Endothelial cell of umbilical vein (primary cell): ENCODE data around the gene MRGPRF. TPM values are rescaled to one million over a fixed set of nuclear protein-coding genes. Genes with fewer than 3 reads are reported as not detected.

Experiments
- BruUV-seq: library from RNA; stranded (reverse); fragments of 400-500 nt; replicated peaks from 2 replicates; lab custom pipeline; 2021; lab: Mats Ljungman, UMichigan
- CTCF ChIA-PET: fragments of 300-600, 350-600 bp; sonication (Branson Sonifier 250); formaldehyde crosslinking; loops from one replicate; lab custom pipeline; 2021; ENCODE audit warnings: antibody characterized with exemption, inconsistent platforms; lab: Charles Lee
- POLR2A ChIA-PET: fragments of 300-600, 350-600 bp; sonication (Branson Sonifier 250); formaldehyde crosslinking; loops from one replicate; lab custom pipeline; 2021; ENCODE audit warnings: antibody characterized with exemption, inconsistent platforms; lab: Charles Lee
- DNase-seq: peaks from one replicate; pipeline ENCODE4 v3.0.0-alpha.2; 2011; ENCODE audit warnings: low read depth, low spot score
- FAIRE-seq: peaks from 2 replicates; lab custom pipeline; 2011; peaks lifted over from hg19 to GRCh38; lab: Jason Lieb, UNC
- H2AFZ ChIP-seq: 2 replicates; pipeline ENCODE4 v1.6.0; 2012; ENCODE audit warnings: low read depth, low read length, control low read depth, inconsistent platforms
- H3K27ac ChIP-seq: 2 replicates; pipeline ENCODE4 v1.5.1; 2011; ENCODE audit warnings: low read depth, mild to moderate bottlenecking, control low read depth, low read length, moderate library complexity; ENCODE audit not compliant: insufficient read depth
- H3K27me3 ChIP-seq, 2 experiments: 2 replicates each; pipeline versions ENCODE4 v1.6.0 to v1.6.1; 2011; ENCODE audit warnings: low read length in 2 of 2, mixed read lengths in 1 of 2; ENCODE audit not compliant: control insufficient read depth in 2 of 2, insufficient read depth in 2 of 2
- H3K36me3 ChIP-seq, 2 experiments: 2 replicates in 1 of 2; 3 replicates in 1 of 2; pipeline ENCODE4 v1.5.1; 2011; ENCODE audit warnings: low read length in 2 of 2, mild to moderate bottlenecking in 1 of 2, moderate library complexity in 1 of 2; ENCODE audit not compliant: control insufficient read depth in 2 of 2, insufficient read depth in 2 of 2; ENCODE audit errors: extremely low read depth in 1 of 2
- H3K4me1 ChIP-seq: 3 replicates; pipeline ENCODE4 v1.5.1; 2011; ENCODE audit warnings: mild to moderate bottlenecking, low read length; ENCODE audit not compliant: control insufficient read depth, insufficient read depth; ENCODE audit errors: extremely low read depth
- H3K4me2 ChIP-seq: 2 replicates; pipeline ENCODE4 v1.6.1; 2011; ENCODE audit warnings: low read length, control low read depth, mixed read lengths; ENCODE audit not compliant: insufficient read depth
- H3K4me3 ChIP-seq, 3 experiments: fragments of 200-600 bp in 1 of 3; sonication (generic), shearing (Covaris generic) in 1 of 3; replicated peaks in 1 of 3; 2 replicates each; pipeline ENCODE4 v1.5.1; 2011 to 2016; ENCODE audit warnings: control low read depth in 3 of 3, low read length in 3 of 3, mild to moderate bottlenecking in 2 of 3, inconsistent platforms in 1 of 3, low read depth in 1 of 3, moderate library complexity in 1 of 3; ENCODE audit not compliant: insufficient read depth in 1 of 3
- H3K79me2 ChIP-seq: 2 replicates; pipeline ENCODE4 v1.6.0; 2012; ENCODE audit warnings: low read length, inconsistent platforms; ENCODE audit not compliant: control insufficient read depth, insufficient read depth
- H3K9ac ChIP-seq: replicated peaks from 2 replicates; pipeline ENCODE3; 2011; ENCODE audit warnings: low read length, control low read depth; ENCODE audit not compliant: insufficient read depth; ENCODE audit errors: extremely low read depth
- H3K9me1 ChIP-seq: replicated peaks from 3 replicates; pipeline ENCODE4 v1.6.0; 2011; ENCODE audit warnings: mild to moderate bottlenecking, low read length; ENCODE audit not compliant: control insufficient read depth, insufficient read depth; ENCODE audit errors: extremely low read depth
- H3K9me3 ChIP-seq: replicated peaks from 2 replicates; pipeline ENCODE4 v1.5.1; 2012; ENCODE audit warnings: low read length, inconsistent platforms; ENCODE audit not compliant: control insufficient read depth, insufficient read depth
- H4K20me1 ChIP-seq: replicated peaks from 2 replicates; pipeline ENCODE3; 2011; ENCODE audit warnings: mild to moderate bottlenecking, low read length; ENCODE audit not compliant: control insufficient read depth, insufficient read depth; ENCODE audit errors: extremely low read depth
- CTCF ChIP-seq, 2 donors: IDR thresholded peaks; 1 replicate in 1 of 2; 2 replicates in 1 of 2; pipeline ENCODE4 v1.5.1; 2011; ENCODE audit warnings: low read length in 2 of 2, mild to moderate bottlenecking in 2 of 2, moderate library complexity in 2 of 2, control low read depth in 1 of 2, inconsistent platforms in 1 of 2, low read depth in 1 of 2; ENCODE audit not compliant: insufficient read depth in 1 of 2; ENCODE audit errors: extremely low read depth in 1 of 2
- EZH2 ChIP-seq: IDR thresholded peaks from 2 replicates; pipeline ENCODE4 v1.6.1; 2012; ENCODE audit warnings: borderline replicate concordance, low read depth, mild to moderate bottlenecking, moderate library complexity, low read length, inconsistent platforms; ENCODE audit not compliant: severe bottlenecking
- GATA2 ChIP-seq: IDR thresholded peaks from 2 replicates; pipeline ENCODE4 v1.7.0; 2011; ENCODE audit warnings: low read depth, mild to moderate bottlenecking, moderate library complexity, mixed read lengths, low read length; ENCODE audit not compliant: insufficient read length, insufficient read depth
- MAX ChIP-seq: IDR thresholded peaks from 2 replicates; pipeline ENCODE4 v1.6.1; 2011; ENCODE audit not compliant: insufficient read depth, insufficient read length
- POLR2A ChIP-seq: IDR thresholded peaks from 2 replicates; pipeline ENCODE4 v1.6.1; 2012; ENCODE audit warnings: low read depth, mild to moderate bottlenecking, control low read depth, low read length
- POLR2AphosphoS5 ChIP-seq: IDR thresholded peaks from 2 replicates; pipeline ENCODE4 v1.6.1; 2012; ENCODE audit warnings: low read depth, mild to moderate bottlenecking, control low read depth, low read length, moderate library complexity; ENCODE audit not compliant: insufficient read depth
- dilution Hi-C: fragments of 300-500 bp; cut with MboI; formaldehyde crosslinking; loops from one replicate; pipeline ENCODE4 v1.15.0; 2019; ENCODE audit warnings: low sequenced_read_pairs; ENCODE audit not compliant: extremely low pct_ligation_motif_present
- intact Hi-C: fragments of 100-400 bp; cut with micrococcal nuclease; formaldehyde crosslinking; loops from one replicate; pipeline ENCODE4 v1.10.0; 2022
- polyA plus RNA-seq, 4 experiments: library from polyadenylated mRNA; depleted of rRNA in 3 of 4; stranded (reverse) in 3 of 4; unstranded in 1 of 4; fragments of >200 nt; gene quantifications; 2 replicates each; pipeline versions ENCODE4 v1.2.1 to v1.2.3, GENCODE V29; 2011 to 2012; ENCODE audit warnings: missing spikeins in 1 of 4
- total RNA-seq: library from RNA; stranded (reverse); gene quantifications from 2 replicates; pipeline ENCODE4 v1.2.3, GENCODE V29; 2021

MRGPRF gene
- total and polyA plus RNA-seq, 2 donors (not counting 3 experiments of a cell fraction or from before 2014, with no cell fraction given) = not detected

GRCh38 chr11:68992743-68993255 lies 20.2 kb downstream of the MRGPRF start:
- Histone ChIP-seq H3K79me2 (no peaks in the 10 kb centered on the region), H3K9ac (no peak overlapping the region), H3K27me3 (peaks cover 3 to 9% of the 10 kb centered on the region in 2 experiments), H4K20me1 (no peaks in the 10 kb centered on the region), H3K36me3 (no peaks in the 10 kb centered on the region), H3K9me1 (no peaks in the 10 kb centered on the region), H3K4me1 (no peaks in the 10 kb centered on the region), H3K27ac (no peak overlapping the region), H3K9me3 (no peaks in the 10 kb centered on the region), H3K4me3 (no peak overlapping the region), H3K4me2 (no peak overlapping the region), H2AFZ (no peak overlapping the region)
- intact Hi-C loops = no loop called here
- DNase-seq (no peak), FAIRE-seq (no peak)
- POLR2A ChIA-PET = no interaction called here
- CTCF ChIA-PET = no interaction called here
- no TSS peak for BruUV-seq
- TF ChIP-seq POLR2AphosphoS5 (no peak), GATA2 (no peak), CTCF (IDR thresholded peaks at IDR 0.05; ENCODE audit: extremely low read depth in 1 of 2, insufficient read depth in 1 of 2, low read depth in 1 of 2, low read length in 2 of 2) (no peak), POLR2A (no peak), EZH2 (no peak), MAX (no peak)
- dilution Hi-C loops = no loop called here
